VCaP (cell line): ENCODE results near the gene SPEF2.

ENCODE experiments used
- H3K27ac ChIP-seq: fragments of 450-650 bp; 2 replicates; pipeline ENCODE4 v1.5.1; 2017
- TF ChIP-seq, protein P1 (sequence below): fragments of 450-650 bp; conservative IDR thresholded peaks from 2 replicates; pipeline ENCODE4 v1.5.1; 2017; ENCODE audit warnings: mild to moderate bottlenecking, moderate library complexity

Gene SPEF2

GRCh38 chr5:35685161-35685560, 67.5 kb downstream of the SPEF2 start:
- no peak overlapping the region for H3K27ac ChIP-seq
- TF ChIP-seq, protein P1, sequence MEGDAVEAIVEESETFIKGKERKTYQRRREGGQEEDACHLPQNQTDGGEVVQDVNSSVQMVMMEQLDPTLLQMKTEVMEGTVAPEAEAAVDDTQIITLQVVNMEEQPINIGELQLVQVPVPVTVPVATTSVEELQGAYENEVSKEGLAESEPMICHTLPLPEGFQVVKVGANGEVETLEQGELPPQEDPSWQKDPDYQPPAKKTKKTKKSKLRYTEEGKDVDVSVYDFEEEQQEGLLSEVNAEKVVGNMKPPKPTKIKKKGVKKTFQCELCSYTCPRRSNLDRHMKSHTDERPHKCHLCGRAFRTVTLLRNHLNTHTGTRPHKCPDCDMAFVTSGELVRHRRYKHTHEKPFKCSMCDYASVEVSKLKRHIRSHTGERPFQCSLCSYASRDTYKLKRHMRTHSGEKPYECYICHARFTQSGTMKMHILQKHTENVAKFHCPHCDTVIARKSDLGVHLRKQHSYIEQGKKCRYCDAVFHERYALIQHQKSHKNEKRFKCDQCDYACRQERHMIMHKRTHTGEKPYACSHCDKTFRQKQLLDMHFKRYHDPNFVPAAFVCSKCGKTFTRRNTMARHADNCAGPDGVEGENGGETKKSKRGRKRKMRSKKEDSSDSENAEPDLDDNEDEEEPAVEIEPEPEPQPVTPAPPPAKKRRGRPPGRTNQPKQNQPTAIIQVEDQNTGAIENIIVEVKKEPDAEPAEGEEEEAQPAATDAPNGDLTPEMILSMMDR, result no peak

GRCh38 chr5:35687961-35688360, 70.3 kb downstream of the SPEF2 start:
- TF ChIP-seq, protein P1, result no peak
- no peak overlapping the region for H3K27ac ChIP-seq

DNA sequence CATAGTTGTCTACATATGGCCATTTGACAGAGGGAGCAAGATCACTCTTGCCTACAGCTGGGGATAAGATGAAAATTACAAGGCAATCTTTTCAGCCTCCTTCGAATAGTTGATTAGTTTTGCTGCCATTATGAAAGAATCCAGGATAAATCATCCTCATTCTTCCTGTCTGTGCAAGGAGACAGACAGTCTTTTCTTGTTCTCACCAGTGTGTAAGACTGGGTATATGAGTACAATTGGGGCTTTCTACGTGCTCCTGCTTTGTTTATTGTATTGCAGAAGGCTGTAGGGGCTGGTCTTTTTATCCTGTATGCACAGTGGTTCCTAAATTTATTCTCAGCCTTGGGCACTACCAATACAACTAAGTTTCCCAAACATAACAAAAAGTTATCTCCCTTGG, 76.8 kb downstream of the SPEF2 start:
- H3K27ac ChIP-seq, result no peak overlapping the region
- TF ChIP-seq, protein P1, result no peak

- TF ChIP-seq, protein P1, result no peak
- H3K27ac ChIP-seq, result no peak overlapping the region
Observed at GRCh38 chr5:35698047-35698808, 80.6 kb downstream of the SPEF2 start.

- H3K27ac ChIP-seq, result no peak overlapping the region
- TF ChIP-seq, protein P1, result no peak
Observed at GRCh38 chr5:35707659-35708058, 90.0 kb downstream of the SPEF2 start.

- TF ChIP-seq, protein P1, result no peak
- no peak overlapping the region for H3K27ac ChIP-seq
Observed at GRCh38 chr5:35709688-35710087, 92.0 kb downstream of the SPEF2 start.

GRCh38 chr5:35717718-35718117, 100.1 kb downstream of the SPEF2 start:
- H3K27ac ChIP-seq, result no peak overlapping the region

More at GRCh38 chr5:35717718-35718117, 100.1 kb downstream of the SPEF2 start:
- TF ChIP-seq, protein P1, result no peak
